OCI-LY1 (cell line): Measurements from ENCODE around the gene ADAMTS15.

Experiments
- H2AFZ ChIP-seq: fragments of 200-600 bp; sonication (generic), shearing (Covaris generic); 2 replicates; pipeline ENCODE4 v1.6.0; 2014; ENCODE audit warnings: antibody characterized with exemption, mild to moderate bottlenecking, low read length
- H3F3A ChIP-seq: fragments of 200-600 bp; sonication (generic), shearing (Covaris generic); 2 replicates; pipeline ENCODE4 v1.6.0; 2014; ENCODE audit warnings: mild to moderate bottlenecking, antibody characterized with exemption, low read length, moderate library complexity; ENCODE audit not compliant: insufficient read depth
- H3K27ac ChIP-seq: fragments of 200-600 bp; sonication (generic); 2 replicates; pipeline ENCODE4 v1.5.1; 2014; ENCODE audit warnings: low read length, mixed run types, mild to moderate bottlenecking, low read depth; ENCODE audit not compliant: poor library complexity, severe bottlenecking
- H3K27me3 ChIP-seq: fragments of 200-600 bp; sonication (generic); 2 replicates; pipeline ENCODE4 v1.6.0; 2014; ENCODE audit warnings: antibody characterized with exemption, mild to moderate bottlenecking, low read length, moderate library complexity; ENCODE audit not compliant: insufficient read depth
- H3K36me3 ChIP-seq: fragments of 200-600 bp; sonication (generic); 2 replicates; pipeline ENCODE4 v1.6.1; 2014; ENCODE audit warnings: mild to moderate bottlenecking, antibody characterized with exemption, low read length, moderate library complexity, mixed read lengths; ENCODE audit not compliant: insufficient read depth
- H3K4me1 ChIP-seq: fragments of 200-600 bp; sonication (generic); 2 replicates; pipeline ENCODE4 v1.5.1; 2014; ENCODE audit warnings: mild to moderate bottlenecking, low read length, moderate library complexity; ENCODE audit not compliant: insufficient read depth, severe bottlenecking
- H3K4me2 ChIP-seq: fragments of 200-600 bp; sonication (generic), shearing (Covaris generic); 2 replicates; pipeline ENCODE4 v1.6.1; 2014; ENCODE audit warnings: low read length
- H3K4me3 ChIP-seq: fragments of 200-600 bp; sonication (generic); 2 replicates; pipeline ENCODE4 v1.5.1; 2014; ENCODE audit warnings: low read length, low read depth, mild to moderate bottlenecking, mixed read lengths; ENCODE audit not compliant: poor library complexity, severe bottlenecking
- H3K79me2 ChIP-seq: fragments of 200-600 bp; shearing (Covaris generic); 2 replicates; pipeline ENCODE4 v1.6.1; 2016; ENCODE audit warnings: mixed run types, low read length, mixed read lengths; ENCODE audit not compliant: insufficient read depth
- H3K9ac ChIP-seq: fragments of 200-600 bp; sonication (generic), shearing (Covaris generic); 2 replicates; pipeline ENCODE4 v1.6.1; 2014; ENCODE audit warnings: mild to moderate bottlenecking, low read length, mixed read lengths
- H3K9me2 ChIP-seq: fragments of 200-600 bp; sonication (generic), shearing (Covaris generic); 2 replicates; pipeline ENCODE4 v1.6.1; 2014; ENCODE audit warnings: low read depth, mild to moderate bottlenecking, low read length, mixed read lengths
- H3K9me3 ChIP-seq: fragments of 200-600 bp; shearing (Covaris generic); 2 replicates; pipeline ENCODE4 v1.6.1; 2014; ENCODE audit warnings: low read length, mixed read lengths
- H4K20me1 ChIP-seq: fragments of 200-600 bp; sonication (generic), shearing (Covaris generic); 2 replicates; pipeline ENCODE4 v1.6.0; 2016; ENCODE audit warnings: mild to moderate bottlenecking, low read length; ENCODE audit not compliant: insufficient read depth
- CTCF ChIP-seq: fragments of 200-600 bp; sonication (generic), shearing (Covaris generic); IDR thresholded peaks from 2 replicates; pipeline ENCODE4 v1.5.1; 2017; ENCODE audit warnings: mild to moderate bottlenecking, antibody characterized with exemption, low read length, moderate library complexity, mixed read lengths
- EZH2 ChIP-seq: fragments of 200-600 bp; sonication (generic), shearing (Covaris generic); IDR thresholded peaks from 2 replicates; pipeline ENCODE4 v1.8.0; 2017; ENCODE audit warnings: borderline replicate concordance, mixed run types, mild to moderate bottlenecking, antibody characterized with exemption, low read length, moderate library complexity, mixed read lengths

ADAMTS15 gene

GRCh38 chr11:130519128-130519932 lies 70.9 kb downstream of the ADAMTS15 start:
- no peaks in the 10 kb centered on the region for H3F3A ChIP-seq
- H3K9me2 ChIP-seq: no peaks in the 10 kb centered on the region
- H2AFZ ChIP-seq: no peak overlapping the region
- TF ChIP-seq EZH2: no peak
- TF ChIP-seq CTCF: no peak
- no peak overlapping the region for H3K4me3 ChIP-seq
- H3K4me2 ChIP-seq: no peak overlapping the region
- no peaks in the 10 kb centered on the region for H3K79me2 ChIP-seq
- no peak overlapping the region for H3K9ac ChIP-seq
- H3K9me3 ChIP-seq: no peaks in the 10 kb centered on the region
- no peaks in the 10 kb centered on the region for H4K20me1 ChIP-seq
- no peak overlapping the region for H3K27ac ChIP-seq
- no peaks in the 10 kb centered on the region for H3K4me1 ChIP-seq
- no peaks in the 10 kb centered on the region for H3K36me3 ChIP-seq
- H3K27me3 ChIP-seq: no peaks in the 10 kb centered on the region

GRCh38 chr11:130520271-130520671 lies 71.8 kb downstream of the ADAMTS15 start:
- Histone ChIP-seq H3K36me3 (no peaks in the 10 kb centered on the region), H3K4me1 (no peaks in the 10 kb centered on the region), H3K27me3 (no peaks in the 10 kb centered on the region), H2AFZ (no peak overlapping the region), H4K20me1 (no peaks in the 10 kb centered on the region), H3K4me2 (no peak overlapping the region), H3K9me3 (no peaks in the 10 kb centered on the region), H3K9ac (no peak overlapping the region), H3K4me3 (no peak overlapping the region), H3F3A (no peaks in the 10 kb centered on the region), H3K27ac (no peak overlapping the region), H3K79me2 (no peaks in the 10 kb centered on the region), H3K9me2 (no peaks in the 10 kb centered on the region)
- TF ChIP-seq CTCF: no peak
- no peak for TF ChIP-seq EZH2

GRCh38 chr11:130522284-130522961 lies 74.0 kb downstream of the ADAMTS15 start:
- H3K4me1 ChIP-seq: no peaks in the 10 kb centered on the region
- no peaks in the 10 kb centered on the region for H3K36me3 ChIP-seq
- H3K9ac ChIP-seq: no peak overlapping the region
- H3F3A ChIP-seq: no peaks in the 10 kb centered on the region
- H3K27ac ChIP-seq: no peak overlapping the region
- no peaks in the 10 kb centered on the region for H3K27me3 ChIP-seq
- H2AFZ ChIP-seq: no peak overlapping the region
- H4K20me1 ChIP-seq: no peaks in the 10 kb centered on the region
- no peaks in the 10 kb centered on the region for H3K9me2 ChIP-seq
- no peaks in the 10 kb centered on the region for H3K9me3 ChIP-seq
- no peak overlapping the region for H3K4me3 ChIP-seq
- no peak overlapping the region for H3K4me2 ChIP-seq
- no peaks in the 10 kb centered on the region for H3K79me2 ChIP-seq
- TF ChIP-seq CTCF (no peak), EZH2 (no peak)
